OCI-M2 (cell line): ENCODE results near the gene ACIN1.
"Not testable (repeated sequence)": the region's sequence is repeated elsewhere in the genome, so short reads cannot be mapped to it uniquely, and the experiment has no call there.

Experiments
- DNase-seq: peaks from one replicate; lab custom pipeline; 2025; ENCODE audit not compliant: unreplicated experiment; lab: John Stamatoyannopoulos, UW

Gene ACIN1

DNA sequence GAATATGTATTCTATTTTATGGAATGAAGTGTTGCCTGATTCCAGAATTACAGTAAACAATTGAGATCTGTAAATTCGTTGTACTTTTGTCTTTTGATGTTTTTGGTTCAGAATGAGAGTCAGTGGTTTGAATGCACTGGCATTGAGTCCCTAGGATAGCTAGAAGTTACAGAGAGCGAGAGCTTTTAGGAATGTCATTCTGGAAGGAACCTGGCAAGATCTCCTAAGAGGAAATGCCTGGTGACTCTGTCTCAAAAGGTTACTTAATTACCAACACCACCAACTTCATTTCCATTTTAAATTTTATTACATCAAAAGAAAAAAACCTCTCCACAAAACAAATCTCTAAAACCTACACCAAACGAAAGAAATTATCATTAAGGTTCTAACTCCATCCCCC is 30.1 kb upstream of the ACIN1 start:
- no peak for DNase-seq

DNA sequence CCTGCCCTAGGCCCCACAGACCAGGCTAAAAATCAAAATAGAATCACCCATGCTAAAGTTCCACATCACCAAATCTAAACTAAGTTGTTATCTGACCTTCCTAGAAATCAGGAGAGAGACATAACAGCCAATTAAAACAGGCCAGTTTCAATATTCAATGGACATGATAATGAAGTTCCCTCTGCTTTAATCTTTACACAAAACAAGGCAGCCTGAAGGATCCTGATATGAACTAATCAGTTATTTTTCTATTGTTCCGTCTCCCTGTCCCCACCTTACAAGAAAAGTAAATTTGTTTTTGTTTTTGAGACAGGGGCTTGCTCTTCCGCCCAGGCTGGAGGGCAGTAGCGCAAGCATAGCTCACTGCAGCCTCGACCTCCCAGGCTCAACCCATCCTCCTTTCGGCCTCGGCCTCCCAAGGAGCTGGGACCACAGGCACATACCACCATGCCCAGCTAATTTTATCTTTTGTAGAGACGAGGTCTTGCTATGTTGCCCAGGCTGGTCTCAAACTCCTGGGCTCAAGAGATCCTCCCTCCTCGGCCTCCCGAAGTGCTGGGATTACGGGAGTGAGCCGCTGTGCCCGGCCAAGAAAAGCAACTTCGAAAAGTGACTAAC is 29.5 kb upstream of the ACIN1 start:
- no peak for DNase-seq

- DNase-seq: no peak
These were observed 28.5 kb upstream of the ACIN1 start for GRCh38 chr14:23123419-23123818.

- DNase-seq: no peak
These were observed 27.1 kb upstream of the ACIN1 start for GRCh38 chr14:23122086-23122485.

- no peak for DNase-seq
These were observed 26.4 kb upstream of the ACIN1 start for GRCh38 chr14:23121361-23121771.

- peak; percentile 68 for DNase-seq
These were observed 25.8 kb upstream of the ACIN1 start for GRCh38 chr14:23120541-23121251.

GRCh38 chr14:23119363-23120327 is 24.7 kb upstream of the ACIN1 start:
- no peak for DNase-seq

DNA sequence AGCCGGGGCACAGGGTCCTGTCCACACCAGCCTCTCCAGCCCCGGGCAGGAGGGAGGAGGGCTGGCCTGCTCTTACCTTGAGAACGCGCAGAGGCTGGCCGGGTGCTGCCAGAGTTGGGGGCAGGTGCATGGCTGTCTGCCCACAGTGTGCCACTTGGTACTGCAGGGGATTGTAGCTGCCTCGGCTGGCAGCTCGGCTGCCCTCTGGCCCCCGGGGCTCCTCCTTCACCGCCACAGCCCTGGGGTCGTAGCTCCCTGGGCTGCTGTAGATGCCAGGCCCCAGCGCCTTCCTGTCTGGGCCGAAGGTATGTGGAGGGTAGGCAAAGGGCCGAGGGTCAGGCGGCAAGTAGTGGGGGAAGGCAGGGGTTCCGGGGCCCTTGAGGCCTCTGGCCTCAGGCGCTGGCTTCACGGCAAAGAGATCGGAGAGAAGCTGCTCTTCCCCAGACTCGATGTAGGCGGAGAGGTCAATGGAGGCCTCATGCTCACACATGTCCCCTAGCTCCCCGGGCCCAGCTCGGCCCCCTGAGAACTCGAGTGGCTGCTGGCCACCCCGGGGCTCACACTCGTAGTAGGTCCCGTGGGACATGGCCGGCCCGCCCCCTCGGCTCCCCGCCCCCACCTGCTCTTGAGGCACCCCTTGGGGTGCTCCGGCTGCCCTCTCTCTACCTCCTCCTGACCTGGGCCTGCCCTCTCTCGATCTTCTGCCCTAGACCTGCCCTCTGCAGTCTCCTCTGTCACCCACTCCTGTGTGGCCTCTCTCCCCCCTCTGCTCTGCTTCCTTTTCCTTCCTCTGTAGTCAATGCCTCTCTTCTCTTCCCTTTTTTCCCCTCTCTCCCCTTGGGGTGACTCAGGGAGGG is 23.8 kb upstream of the ACIN1 start, which contains the start of gene CEBPE:
Gene CEBPE, minus strand, starts transcription at position 750 of the 857 bp plus-strand sequence. Its CDS starts 164 bp downstream, at position 586.
- no peak for DNase-seq

- DNase-seq: no peak
These were observed 22.6 kb upstream of the ACIN1 start for GRCh38 chr14:23117371-23118020.

DNA sequence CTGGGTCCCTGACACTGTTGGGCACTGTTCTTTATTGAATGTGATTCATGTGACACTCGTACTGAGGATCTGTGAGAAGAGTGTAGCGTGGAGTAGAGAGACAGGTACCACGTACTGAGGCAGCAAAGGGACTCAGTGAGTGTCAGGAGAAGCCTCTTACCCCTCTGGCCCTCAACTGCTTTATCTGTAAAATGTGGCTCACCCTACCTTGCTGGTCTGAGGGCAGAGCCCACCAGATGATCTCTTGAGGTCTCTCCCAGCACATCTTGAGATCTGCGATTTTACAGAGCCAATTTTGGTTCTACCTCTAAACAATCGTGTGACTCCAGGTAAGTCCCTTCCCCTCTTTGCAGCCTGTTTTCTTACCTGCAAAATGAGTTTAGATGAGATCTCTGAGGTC is 21.0 kb upstream of the ACIN1 start:
- no peak for DNase-seq

DNA sequence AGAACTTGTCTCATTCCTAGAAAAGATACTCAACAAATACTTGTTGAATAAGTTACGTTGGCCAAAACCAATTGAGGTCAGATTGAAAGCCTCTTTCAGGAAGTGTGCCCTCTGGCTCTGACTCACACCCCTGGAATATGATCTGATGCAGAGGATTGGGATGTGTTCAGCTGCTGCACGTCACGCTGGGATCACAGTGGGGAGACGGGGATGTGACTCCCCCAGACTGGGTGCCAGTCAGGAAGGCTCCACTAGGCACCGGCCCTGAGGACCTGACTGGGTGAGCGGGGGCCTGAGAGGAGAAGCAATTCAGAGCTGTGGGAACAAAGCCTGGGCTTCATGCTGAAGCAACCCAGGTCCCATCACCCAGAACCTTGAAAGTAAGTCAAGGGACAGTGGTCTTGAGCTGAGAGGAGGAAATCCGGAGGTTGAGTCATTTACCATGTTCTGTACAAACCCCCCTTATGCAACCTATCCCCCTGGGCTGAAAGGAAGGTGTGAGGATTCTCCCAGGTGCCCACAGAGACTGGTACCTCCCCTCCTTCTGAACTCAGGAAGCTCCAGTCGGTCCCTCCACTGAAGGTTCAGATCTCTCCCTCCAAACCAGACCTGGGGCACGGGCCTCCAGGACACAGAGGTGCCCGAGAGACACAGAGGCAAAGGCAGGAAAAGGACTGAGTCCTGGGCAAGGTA is 20.2 kb upstream of the ACIN1 start:
- DNase-seq: no peak

GRCh38 chr14:23114669-23115038 is 19.7 kb upstream of the ACIN1 start:
- DNase-seq: no peak

DNA sequence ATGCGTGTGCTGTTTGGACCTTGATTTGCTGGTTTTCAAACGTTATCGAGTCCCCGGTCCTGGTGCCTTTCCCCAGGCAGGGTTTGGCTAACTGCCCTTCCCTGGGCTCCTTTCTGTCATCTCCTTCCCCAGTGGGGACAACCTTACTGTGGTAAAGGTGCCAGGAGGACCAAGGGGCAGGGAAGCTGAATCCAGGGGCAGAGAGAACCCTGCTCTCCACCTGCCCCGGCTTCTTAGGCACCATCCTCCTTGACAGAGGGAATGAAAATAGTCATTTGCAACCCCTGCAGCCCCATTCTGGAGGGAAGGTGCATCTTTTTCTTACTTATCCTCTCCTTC is 19.2 kb upstream of the ACIN1 start:
- DNase-seq: no peak

DNA sequence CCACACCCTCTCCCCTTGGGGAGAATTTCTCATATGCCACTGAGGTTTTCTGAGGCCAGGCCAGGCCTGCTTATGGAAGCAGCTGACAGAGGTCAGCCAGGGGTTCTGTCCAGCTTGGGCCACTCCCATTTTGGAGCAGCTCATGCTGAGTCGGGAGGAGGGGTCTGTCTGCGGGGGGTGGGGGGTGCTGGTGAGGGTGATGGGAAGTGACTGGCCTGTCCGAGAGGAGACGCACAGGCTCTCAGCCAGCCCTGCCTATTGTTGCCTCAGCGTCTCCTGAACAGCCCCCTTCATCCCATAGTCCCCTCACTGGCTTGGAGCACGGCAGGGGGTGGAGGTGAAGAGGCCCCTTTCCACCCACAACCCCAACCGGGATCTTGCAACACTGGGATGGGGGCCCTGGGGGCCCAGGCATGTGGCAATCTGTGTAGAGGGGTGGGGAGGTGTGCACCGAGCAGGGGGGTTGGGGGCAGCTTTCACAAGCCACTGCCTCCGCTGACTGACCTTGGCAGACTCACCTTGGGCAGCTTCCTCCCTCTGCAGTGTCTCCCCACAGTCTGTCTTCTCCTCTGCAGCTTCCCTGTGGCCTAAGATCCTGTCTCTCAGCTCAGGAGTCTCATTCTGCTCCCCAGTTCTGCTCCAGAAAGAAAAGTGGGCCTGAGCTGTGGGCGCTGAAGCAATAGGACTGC is 18.6 kb upstream of the ACIN1 start:
- no peak for DNase-seq

DNA sequence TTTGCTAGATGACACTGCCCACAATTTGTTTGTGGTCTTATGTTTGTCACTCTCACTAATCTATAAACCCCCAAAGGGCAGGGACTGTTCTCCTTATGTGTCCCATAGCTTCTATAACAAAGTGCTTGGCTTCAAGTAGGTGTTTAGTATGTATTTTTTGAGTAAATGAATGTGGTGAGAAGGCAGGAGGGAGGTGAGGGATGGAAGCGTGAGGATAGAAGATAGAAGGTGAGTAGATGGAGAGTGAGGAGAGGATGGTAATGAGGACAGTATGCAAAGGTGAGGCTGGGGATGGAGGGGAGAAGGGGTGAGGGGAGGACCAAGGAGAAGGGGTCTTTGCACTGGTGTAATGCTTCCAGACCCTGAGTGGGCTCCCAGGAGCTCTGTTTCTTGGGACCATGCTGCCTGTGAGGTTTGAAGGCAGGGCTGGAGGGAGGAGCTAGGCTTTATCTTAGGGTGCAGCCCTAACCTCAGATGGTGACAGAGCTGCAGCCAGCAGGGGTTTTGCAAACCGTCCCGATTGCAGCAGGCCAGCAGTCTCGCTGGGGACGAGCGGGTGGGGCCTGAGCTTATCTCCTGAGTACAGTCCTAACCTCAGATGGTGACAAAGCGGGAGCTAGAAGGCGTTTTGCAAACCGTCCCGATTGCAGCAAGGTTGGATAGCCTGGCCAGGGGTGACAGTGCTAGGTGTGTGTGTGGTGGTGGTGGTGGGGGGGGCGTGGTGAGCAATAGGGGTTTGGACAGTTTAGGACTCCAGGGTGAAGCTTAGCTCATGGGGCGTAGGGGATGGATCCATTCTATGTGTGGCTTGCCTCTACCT is 17.6 kb upstream of the ACIN1 start:
- DNase-seq: peak; percentile 57

DNA sequence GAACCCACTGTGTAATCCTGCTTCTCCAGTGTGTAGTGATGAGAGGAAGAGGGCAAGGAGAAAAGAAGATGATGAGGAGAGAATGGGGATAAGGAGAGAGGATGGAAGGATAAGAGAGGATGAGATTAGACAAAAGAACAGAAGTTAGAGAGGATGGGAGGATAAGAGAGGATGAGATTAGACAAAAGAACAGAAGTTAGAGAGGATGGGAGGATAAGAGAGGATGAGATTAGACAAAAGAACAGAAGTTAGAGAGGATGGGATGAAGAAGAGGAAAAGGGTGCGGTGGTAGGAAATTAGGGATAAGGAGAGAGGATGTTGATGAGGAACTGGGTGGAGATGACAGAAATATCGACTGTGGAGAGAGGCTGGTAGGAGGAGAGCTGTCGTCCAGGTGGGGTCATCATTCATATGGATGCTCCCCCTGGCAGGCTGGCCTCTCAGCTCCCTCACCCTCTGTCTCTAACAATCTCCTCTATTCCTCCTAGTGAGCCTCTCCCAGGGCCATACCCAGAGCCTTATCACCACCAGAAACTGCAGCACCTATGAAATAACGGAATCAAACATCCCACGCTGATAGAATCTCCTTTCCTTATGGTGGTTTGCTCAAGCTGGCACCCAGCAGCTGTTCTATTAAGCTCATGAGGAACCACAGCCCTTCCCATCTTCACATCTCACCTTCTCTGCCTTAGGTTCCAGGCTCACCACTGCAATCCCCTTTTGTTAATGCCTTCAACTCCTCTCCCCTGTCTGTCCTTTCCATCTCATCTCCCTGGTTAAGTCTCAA is 15.8 kb upstream of the ACIN1 start:
- no peak for DNase-seq

- DNase-seq: no peak
These were observed 14.8 kb upstream of the ACIN1 start for GRCh38 chr14:23109769-23110168.

- not testable (repeated sequence) for DNase-seq
These were observed 13.2 kb upstream of the ACIN1 start for GRCh38 chr14:23108169-23108568.
